HEK293T (cell line): ENCODE measurements around the gene CANT1.

Experiments
- ARNT ChIP-seq: fragments of 450-650 bp; IDR thresholded peaks from 2 replicates; pipeline ENCODE4 v1.6.1; 2017; ENCODE audit warnings: mild to moderate bottlenecking
- BHLHE40 ChIP-seq: fragments of 450-650 bp; IDR thresholded peaks from 2 replicates; pipeline ENCODE4 v1.6.1; 2016; ENCODE audit warnings: mild to moderate bottlenecking, moderate library complexity, borderline replicate concordance
- ELF4 ChIP-seq: fragments of 450-650 bp; IDR thresholded peaks from 2 replicates; pipeline ENCODE4 v1.6.1; 2017; ENCODE audit warnings: antibody characterized with exemption
- FOXK2 ChIP-seq: fragments of 450-650 bp; IDR thresholded peaks from 2 replicates; pipeline ENCODE4 v1.6.1; 2016; ENCODE audit warnings: mild to moderate bottlenecking
- FOXM1 ChIP-seq: fragments of 450-650 bp; IDR thresholded peaks from 2 replicates; pipeline ENCODE4 v1.6.1; 2017; ENCODE audit warnings: mild to moderate bottlenecking, borderline replicate concordance
- HDGF ChIP-seq: fragments of 450-650 bp; IDR thresholded peaks from 2 replicates; pipeline ENCODE4 v1.6.1; 2017; ENCODE audit warnings: antibody characterized with exemption, borderline replicate concordance
- L3MBTL2 ChIP-seq: fragments of 450-650 bp; conservative IDR thresholded peaks from 2 replicates; pipeline ENCODE4 v1.6.1; 2016; ENCODE audit warnings: mild to moderate bottlenecking
- LEF1 ChIP-seq: fragments of 450-650 bp; IDR thresholded peaks from 2 replicates; pipeline ENCODE4 v1.6.1; 2017; ENCODE audit warnings: mild to moderate bottlenecking, borderline replicate concordance
- NFRKB ChIP-seq: fragments of 450-650 bp; IDR thresholded peaks from 2 replicates; pipeline ENCODE4 v1.6.1; 2016; ENCODE audit warnings: mild to moderate bottlenecking, moderate library complexity
- SP1 ChIP-seq: fragments of 450-650 bp; IDR thresholded peaks from 2 replicates; pipeline ENCODE4 v1.6.1; 2017
- ZNF384 ChIP-seq: fragments of 450-650 bp; IDR thresholded peaks from 2 replicates; pipeline ENCODE4 v1.6.1; 2016

DNA sequence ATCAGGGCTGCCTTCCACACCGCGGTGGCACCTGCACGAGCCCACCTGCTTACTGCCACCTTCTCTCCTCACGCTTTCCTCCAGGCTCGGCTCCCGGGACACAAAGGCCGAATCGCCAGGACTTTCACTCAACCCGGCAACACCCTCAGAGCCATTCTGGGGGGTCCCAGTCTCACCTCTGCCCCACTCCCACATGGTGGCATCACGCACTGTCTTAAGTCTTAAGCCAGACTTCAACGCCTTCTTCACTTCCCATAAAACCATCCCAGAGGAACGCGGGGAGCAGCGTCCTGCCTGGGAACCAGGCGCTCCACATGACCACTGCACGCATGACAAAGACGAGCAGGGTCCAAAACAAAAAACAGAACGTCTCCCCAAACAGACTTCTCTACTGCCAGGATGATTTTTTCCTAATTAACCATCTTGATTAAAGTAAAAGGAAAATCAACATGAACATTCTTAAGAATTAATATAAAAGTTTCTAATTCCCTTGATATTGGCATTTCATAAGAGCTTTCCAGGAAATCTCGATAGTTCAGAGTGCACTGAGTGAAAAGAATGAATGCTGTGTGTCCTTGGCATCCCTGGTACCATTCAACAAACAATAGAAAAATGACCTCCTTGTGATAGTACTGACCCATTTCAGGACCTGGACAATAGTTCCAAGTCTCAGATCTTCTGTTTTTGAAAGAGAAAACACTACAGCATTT, 2.6 kb downstream of the CANT1 start:
- TF ChIP-seq BHLHE40 (no peak), FOXM1 (no peak), SP1 (no peak), ZNF384 (no peak), ELF4 (no peak), LEF1 (no peak), ARNT (no peak), L3MBTL2 (no peak), FOXK2 (no peak), NFRKB (no peak), HDGF (no peak)
